NB4 (cell line): ENCODE data around the gene SLC9A6.

Experiments used
- DNase-seq: peaks from one replicate; pipeline ENCODE4 v3.0.0; 2010; ENCODE audit warnings: low read depth
- H3K4me3 ChIP-seq: one replicate; pipeline ENCODE4 v1.5.1; 2011; ENCODE audit warnings: mild to moderate bottlenecking, low read depth, low read length, moderate library complexity
- MYC ChIP-seq: IDR thresholded peaks from 2 replicates; pipeline ENCODE4 v1.6.1; 2011; ENCODE audit warnings: low read depth, low read length
- POLR2A ChIP-seq: IDR thresholded peaks from 2 replicates; pipeline ENCODE4 v1.6.1; 2011; ENCODE audit warnings: mild to moderate bottlenecking; ENCODE audit not compliant: insufficient read length; ENCODE audit errors: extremely low read depth
- TF ChIP-seq, protein P1 (sequence below): IDR thresholded peaks from 2 replicates; pipeline ENCODE4 v1.6.1; 2011; ENCODE audit warnings: low read depth, low read length
- TF ChIP-seq, protein P2 (sequence below): IDR thresholded peaks from one replicate; pipeline ENCODE4 v1.5.1; 2012; ENCODE audit warnings: low read depth, low read length

The SLC9A6 gene

DNA sequence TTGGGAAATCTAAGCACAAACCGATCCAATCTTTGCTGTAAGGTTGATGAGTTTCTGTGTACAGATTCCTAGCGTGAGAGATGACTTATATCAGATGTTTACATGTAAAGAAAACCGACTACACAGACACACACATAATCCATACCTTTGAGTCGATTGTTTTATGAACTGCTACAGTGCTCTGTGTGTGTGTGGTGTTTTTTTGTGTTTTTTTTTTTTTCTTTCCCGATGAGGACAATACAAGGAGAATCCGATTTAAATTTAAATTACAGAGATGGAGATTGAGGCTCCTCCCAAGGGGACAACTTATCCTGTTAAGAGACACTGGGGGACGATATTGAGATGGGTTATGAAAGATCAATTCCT lies 461 bp upstream of the SLC9A6 start:
- H3K4me3 ChIP-seq: peak overlapping the region; percentile 76
- no peak for DNase-seq
- TF ChIP-seq, protein P1, sequence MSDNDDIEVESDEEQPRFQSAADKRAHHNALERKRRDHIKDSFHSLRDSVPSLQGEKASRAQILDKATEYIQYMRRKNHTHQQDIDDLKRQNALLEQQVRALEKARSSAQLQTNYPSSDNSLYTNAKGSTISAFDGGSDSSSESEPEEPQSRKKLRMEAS: no peak
- TF ChIP-seq POLR2A: no peak
- TF ChIP-seq MYC: no peak
- TF ChIP-seq, protein P2, sequence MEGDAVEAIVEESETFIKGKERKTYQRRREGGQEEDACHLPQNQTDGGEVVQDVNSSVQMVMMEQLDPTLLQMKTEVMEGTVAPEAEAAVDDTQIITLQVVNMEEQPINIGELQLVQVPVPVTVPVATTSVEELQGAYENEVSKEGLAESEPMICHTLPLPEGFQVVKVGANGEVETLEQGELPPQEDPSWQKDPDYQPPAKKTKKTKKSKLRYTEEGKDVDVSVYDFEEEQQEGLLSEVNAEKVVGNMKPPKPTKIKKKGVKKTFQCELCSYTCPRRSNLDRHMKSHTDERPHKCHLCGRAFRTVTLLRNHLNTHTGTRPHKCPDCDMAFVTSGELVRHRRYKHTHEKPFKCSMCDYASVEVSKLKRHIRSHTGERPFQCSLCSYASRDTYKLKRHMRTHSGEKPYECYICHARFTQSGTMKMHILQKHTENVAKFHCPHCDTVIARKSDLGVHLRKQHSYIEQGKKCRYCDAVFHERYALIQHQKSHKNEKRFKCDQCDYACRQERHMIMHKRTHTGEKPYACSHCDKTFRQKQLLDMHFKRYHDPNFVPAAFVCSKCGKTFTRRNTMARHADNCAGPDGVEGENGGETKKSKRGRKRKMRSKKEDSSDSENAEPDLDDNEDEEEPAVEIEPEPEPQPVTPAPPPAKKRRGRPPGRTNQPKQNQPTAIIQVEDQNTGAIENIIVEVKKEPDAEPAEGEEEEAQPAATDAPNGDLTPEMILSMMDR: no peak

DNA sequence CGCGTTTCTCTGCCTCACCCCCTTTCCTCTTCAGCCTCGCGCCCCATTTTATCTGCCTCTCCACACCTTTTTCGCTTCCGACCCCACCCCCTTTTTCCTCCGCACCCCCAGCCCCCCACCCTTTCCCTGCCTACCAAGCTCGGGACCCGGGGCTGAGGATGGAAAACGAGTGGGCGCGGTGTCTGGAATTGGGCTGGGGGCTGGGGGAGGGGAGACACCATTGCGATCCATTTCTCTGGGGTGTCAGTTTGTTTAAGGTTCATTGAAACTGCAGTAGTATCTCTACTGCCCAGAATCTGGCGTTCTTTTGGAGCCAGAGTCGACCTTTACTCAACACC lies 707 bp downstream of the SLC9A6 start:
- peak overlapping the region; percentile 71 for H3K4me3 ChIP-seq
- TF ChIP-seq, protein P1: no peak
- TF ChIP-seq POLR2A: no peak
- TF ChIP-seq, protein P2: no peak
- TF ChIP-seq MYC: no peak
- no peak for DNase-seq

DNA sequence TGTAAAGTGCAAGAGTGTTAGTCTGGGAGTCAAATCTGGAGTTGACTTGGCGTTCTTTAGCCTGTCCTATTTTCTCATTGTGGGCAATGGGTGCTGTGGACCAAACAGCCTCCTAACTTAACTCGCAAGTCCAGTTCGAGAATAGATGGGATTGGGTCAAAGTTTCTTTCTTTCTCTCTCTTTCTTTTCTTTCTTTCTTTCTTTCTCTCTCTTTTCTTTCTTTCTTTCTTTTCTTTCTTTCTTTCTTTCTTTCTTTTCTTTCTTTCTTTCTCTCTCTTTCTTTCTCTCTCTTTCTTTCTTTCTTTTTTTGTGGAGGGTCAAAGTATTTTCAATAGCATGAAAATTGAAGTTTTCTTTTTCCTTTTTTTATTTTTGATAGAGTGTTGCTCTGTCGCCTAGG lies 3.0 kb downstream of the SLC9A6 start:
- TF ChIP-seq, protein P1: no peak
- TF ChIP-seq, protein P2: no peak
- TF ChIP-seq MYC (no peak), POLR2A (no peak)
- DNase-seq: no peak
- H3K4me3 ChIP-seq: no peak overlapping the region

DNA sequence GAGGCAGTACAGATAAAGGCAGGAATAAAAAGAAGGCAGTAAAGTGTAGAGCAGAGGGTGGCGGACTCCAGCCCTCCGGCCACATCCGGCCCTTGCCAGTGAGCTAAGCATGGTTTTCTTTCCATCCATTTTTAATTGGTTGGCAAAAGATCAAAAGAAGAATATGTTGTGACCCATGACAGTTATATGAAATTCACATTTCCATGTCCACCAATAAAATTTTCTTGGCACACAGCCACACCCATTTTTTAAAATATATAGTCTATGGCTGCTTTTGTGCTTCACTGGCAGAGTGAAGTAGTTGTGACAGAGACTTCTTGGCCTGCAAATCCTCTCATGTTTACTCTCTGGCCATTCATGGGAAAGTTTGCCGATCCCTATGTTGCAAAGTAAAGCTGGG lies 29.8 kb downstream of the SLC9A6 start:
- TF ChIP-seq, protein P2: no peak
- TF ChIP-seq POLR2A (no peak), MYC (no peak)
- TF ChIP-seq, protein P1: no peak
- H3K4me3 ChIP-seq: no peak overlapping the region
- DNase-seq: no peak

DNA sequence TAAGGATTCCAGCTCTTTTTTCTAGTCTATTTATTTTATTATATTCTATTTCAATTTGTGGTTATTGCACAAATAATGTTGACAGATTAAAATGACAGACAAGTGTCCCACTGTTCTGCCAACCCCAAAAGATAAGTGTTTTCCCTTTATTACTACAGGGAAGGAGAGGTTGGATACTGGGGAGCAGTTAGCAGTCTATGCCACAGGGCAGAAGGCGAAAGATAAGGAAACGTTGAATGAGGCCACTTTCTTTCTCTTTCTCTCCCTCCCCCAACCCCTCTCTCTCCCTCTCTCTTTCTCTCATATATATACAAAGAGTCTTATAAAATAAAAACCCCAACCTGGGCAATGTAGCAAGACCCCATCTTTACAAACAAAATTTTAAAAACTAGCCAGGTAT lies 31.6 kb downstream of the SLC9A6 start:
- DNase-seq: no peak
- TF ChIP-seq POLR2A (no peak), MYC (no peak)
- TF ChIP-seq, protein P2: no peak
- TF ChIP-seq, protein P1: no peak
- H3K4me3 ChIP-seq: no peak overlapping the region

DNA sequence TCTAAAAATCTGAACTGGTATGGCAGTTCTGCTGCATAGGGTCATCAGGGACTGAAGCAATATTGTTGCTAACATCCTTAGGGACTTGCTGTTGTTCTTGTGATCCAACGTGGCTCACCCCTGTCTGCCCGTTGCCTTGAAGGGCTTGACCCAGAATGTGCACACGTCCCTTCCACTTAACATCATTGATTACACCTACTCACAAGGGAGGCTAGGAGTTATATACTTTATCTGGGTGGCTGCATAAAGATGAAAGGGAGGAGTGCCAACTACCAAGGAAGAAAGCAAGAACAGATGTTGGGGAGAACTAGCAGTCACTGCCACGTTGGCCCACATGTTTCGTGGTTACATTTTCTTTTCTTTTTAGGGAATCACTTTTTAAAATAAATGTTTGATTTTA lies 34.0 kb downstream of the SLC9A6 start:
- TF ChIP-seq, protein P2: no peak
- TF ChIP-seq MYC (no peak), POLR2A (no peak)
- TF ChIP-seq, protein P1: no peak
- H3K4me3 ChIP-seq: no peak overlapping the region
- no peak for DNase-seq
